Epithelial cell of esophagus (primary cell): ENCODE data around the gene GUCY1A1.

Experiments used
- DNase-seq: peaks from one replicate; pipeline ENCODE4 v3.0.0; 2010; ENCODE audit warnings: low read depth
- H3K4me3 ChIP-seq: 2 replicates; pipeline ENCODE4 v1.5.1; 2011; ENCODE audit warnings: mild to moderate bottlenecking, low read length, control low read depth
- TF ChIP-seq, protein P1 (sequence below): IDR thresholded peaks from 2 replicates; pipeline ENCODE4 v1.5.1; 2011; ENCODE audit warnings: low read depth, mild to moderate bottlenecking, low read length, control low read depth, inconsistent platforms; ENCODE audit not compliant: insufficient read depth; ENCODE audit errors: missing control alignments

The GUCY1A1 gene

DNA sequence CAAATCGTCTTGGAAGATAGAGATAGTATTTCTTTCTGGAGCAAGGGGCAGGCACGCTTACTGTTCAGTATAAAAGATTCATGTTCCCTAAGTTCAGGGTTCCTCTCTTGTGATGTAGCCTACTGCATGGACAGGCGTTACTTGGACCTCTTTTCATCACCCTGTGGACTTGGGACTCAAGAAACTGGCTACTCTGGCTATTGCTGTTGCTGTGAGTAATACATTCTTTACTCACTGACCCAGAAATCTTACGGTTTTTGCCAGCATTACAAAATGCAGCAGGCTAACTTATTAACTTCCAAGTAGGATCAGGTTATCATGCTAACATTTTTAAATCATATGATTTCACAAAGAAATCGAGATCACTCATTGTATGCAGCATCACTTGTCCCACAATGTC, 79.3 kb downstream of the GUCY1A1 start:
- TF ChIP-seq, protein P1, sequence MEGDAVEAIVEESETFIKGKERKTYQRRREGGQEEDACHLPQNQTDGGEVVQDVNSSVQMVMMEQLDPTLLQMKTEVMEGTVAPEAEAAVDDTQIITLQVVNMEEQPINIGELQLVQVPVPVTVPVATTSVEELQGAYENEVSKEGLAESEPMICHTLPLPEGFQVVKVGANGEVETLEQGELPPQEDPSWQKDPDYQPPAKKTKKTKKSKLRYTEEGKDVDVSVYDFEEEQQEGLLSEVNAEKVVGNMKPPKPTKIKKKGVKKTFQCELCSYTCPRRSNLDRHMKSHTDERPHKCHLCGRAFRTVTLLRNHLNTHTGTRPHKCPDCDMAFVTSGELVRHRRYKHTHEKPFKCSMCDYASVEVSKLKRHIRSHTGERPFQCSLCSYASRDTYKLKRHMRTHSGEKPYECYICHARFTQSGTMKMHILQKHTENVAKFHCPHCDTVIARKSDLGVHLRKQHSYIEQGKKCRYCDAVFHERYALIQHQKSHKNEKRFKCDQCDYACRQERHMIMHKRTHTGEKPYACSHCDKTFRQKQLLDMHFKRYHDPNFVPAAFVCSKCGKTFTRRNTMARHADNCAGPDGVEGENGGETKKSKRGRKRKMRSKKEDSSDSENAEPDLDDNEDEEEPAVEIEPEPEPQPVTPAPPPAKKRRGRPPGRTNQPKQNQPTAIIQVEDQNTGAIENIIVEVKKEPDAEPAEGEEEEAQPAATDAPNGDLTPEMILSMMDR, result no peak
- peak; percentile 12 for DNase-seq
- no peak overlapping the region for H3K4me3 ChIP-seq

DNA sequence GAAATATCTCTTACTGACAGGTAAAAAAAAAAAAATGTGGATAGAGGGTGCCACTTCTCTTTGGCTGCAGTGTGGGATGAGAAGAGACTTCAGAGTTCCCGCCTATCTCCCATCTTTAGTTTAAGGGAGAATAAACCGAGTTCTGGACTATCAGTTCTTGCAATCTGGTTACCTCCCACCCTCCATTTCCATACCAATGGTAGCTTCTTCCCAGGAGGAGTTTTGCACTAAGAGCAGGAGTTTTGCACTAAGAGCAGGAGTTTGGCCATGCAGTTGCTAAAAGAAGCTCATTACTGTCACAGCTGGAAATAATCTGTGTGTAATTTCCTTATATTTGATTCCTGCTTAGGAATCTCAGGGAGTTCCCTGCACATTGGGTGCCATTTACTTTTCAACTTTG, 81.4 kb downstream of the GUCY1A1 start:
- TF ChIP-seq, protein P1, result no peak
- DNase-seq, result no peak
- no peak overlapping the region for H3K4me3 ChIP-seq

- no peak overlapping the region for H3K4me3 ChIP-seq
- TF ChIP-seq, protein P1, result no peak
- no peak for DNase-seq
Measured at GRCh38 chr4:155749041-155749440, 82.4 kb downstream of the GUCY1A1 start.

GRCh38 chr4:155751569-155751968, 84.9 kb downstream of the GUCY1A1 start:
- H3K4me3 ChIP-seq, result no peak overlapping the region
- DNase-seq, result no peak
- TF ChIP-seq, protein P1, result no peak

DNA sequence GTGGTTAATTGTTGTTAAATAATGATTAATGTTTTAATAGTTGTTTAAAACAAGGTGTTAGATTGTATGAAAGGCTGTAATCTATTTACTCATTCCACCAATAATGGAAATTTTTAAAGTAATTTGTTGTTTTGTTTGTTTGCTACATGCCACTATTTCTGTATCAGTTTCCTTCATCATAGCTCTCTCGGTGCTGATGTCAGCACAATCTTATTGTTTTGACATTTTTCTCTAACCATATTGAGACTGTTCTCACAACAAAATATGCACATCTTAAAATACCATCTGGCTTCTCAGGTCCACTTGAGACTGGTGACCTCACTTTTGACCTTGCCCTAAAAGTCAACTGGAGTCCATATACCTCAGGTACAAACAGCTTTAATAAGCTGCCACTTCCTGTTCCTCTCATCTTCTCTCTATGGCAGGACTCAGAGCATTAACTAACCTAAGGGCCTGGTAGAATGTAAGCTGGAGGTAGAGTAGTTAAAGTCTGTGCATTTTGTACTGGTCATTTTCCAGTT, 91.2 kb downstream of the GUCY1A1 start:
- TF ChIP-seq, protein P1, result no peak
- H3K4me3 ChIP-seq, result no peak overlapping the region

DNA sequence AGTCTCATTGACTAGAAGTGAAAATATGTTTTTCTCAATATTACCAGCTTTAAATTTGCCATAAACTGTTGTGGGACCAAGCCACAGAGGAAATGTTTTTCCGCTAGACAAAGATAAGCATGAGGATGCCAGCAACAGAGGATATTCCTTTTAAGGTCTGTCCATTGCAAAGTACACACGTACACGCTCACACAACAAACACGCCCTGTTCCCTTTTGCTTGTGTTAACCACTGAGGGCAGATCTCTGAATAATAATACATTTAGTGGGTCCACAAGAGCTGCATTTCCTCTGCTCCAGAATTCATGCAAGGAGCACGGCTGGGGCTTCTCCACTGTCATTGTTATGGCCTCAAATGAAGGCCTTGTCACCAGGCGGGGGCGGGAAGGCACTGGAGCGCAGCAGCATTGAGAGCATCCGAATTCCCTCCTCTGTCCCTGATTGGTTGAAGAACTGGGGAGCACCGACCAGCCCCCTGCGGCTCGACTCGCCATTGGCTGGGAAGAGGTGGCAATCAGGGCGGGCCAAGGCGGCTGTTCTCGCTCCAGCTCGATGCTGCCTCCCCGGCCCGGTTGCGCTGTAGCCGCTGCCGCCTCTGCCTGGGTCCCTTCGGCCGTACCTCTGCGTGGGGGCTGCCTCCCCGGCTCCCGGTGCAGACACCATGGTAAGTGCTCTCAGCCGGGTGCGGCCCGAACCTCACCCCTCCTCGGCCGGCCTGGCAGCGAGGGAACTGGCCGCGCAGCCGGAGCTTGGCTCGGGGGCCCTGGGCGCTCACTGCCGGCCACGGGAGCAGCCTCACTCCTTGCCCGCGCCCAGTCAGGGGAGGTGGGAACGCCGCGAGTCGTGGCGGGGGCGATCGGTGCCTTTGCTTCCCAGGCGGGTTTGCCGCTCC, 92.1 kb downstream of the GUCY1A1 start, which contains the start of gene GUCY1B1:
GUCY1B1 (plus strand) TSS at position 541 of the 891 bp plus-strand sequence; CDS start at position 661, 120 bp downstream.
- DNase-seq, result peak; percentile 95
- TF ChIP-seq, protein P1, result peak; percentile 37
- peak within 1 kb of the TSS; percentile 60 for H3K4me3 ChIP-seq

More for the DNA sequence above, 91.2 kb downstream of the GUCY1A1 start:
- no peak for DNase-seq
